OCI-LY3 (cell line): Measurements from ENCODE around the gene CCL7.
"Not testable (repeated sequence)": the region's sequence is repeated elsewhere in the genome, so short reads cannot be mapped to it uniquely, and the experiment has no call there.

Experiments used
- H2AFZ ChIP-seq: fragments of 200-600, 300-600 bp; shearing (Covaris generic); 2 replicates; pipeline ENCODE4 v1.6.0; 2014; ENCODE audit warnings: antibody characterized with exemption, low read depth, low read length
- H3K27ac ChIP-seq: fragments of 200-600, 300-600 bp; sonication (generic); 2 replicates; pipeline ENCODE4 v1.5.1; 2014; ENCODE audit warnings: mild to moderate bottlenecking, low read length, moderate library complexity, mixed read lengths
- H3K27me3 ChIP-seq: fragments of 200-600, 300-600 bp; sonication (generic); 2 replicates; pipeline ENCODE4 v1.6.1; 2014; ENCODE audit warnings: low read depth, low read length, mixed read lengths
- H3K36me3 ChIP-seq: fragments of 200-600, 300-600 bp; sonication (generic); replicated peaks from 2 replicates; pipeline ENCODE3; 2014; ENCODE audit warnings: low read depth, low read length, mixed read lengths
- H3K4me1 ChIP-seq: fragments of 300-600, 200-600 bp; sonication (generic); 2 replicates; pipeline ENCODE4 v1.6.1; 2014; ENCODE audit warnings: low read length, mixed read lengths
- H3K4me2 ChIP-seq: fragments of 200-600, 300-600 bp; sonication (generic); 2 replicates; pipeline ENCODE4 v1.6.1; 2014; ENCODE audit warnings: low read length, mixed read lengths
- H3K4me3 ChIP-seq: fragments of 300-600, 200-600 bp; sonication (generic); 2 replicates; pipeline ENCODE4 v1.5.1; 2014; ENCODE audit warnings: antibody characterized with exemption, mild to moderate bottlenecking, low read length, moderate library complexity
- H3K79me2 ChIP-seq: fragments of 300-600, 200-600 bp; shearing (Covaris generic); 2 replicates; pipeline ENCODE4 v1.6.1; 2014; ENCODE audit warnings: mild to moderate bottlenecking, low read length, mixed read lengths
- H3K9ac ChIP-seq: fragments of 300-600, 200-600 bp; shearing (Covaris generic); 2 replicates; pipeline ENCODE4 v1.6.0; 2014; ENCODE audit warnings: mild to moderate bottlenecking, low read length, moderate library complexity
- H3K9me3 ChIP-seq: fragments of 200-600, 300-600 bp; shearing (Covaris generic); 2 replicates; pipeline ENCODE4 v1.6.1; 2014; ENCODE audit warnings: low read length, mixed read lengths; ENCODE audit not compliant: insufficient read depth
- H4K20me1 ChIP-seq: fragments of 200-600, 300-600 bp; sonication (generic); 2 replicates; pipeline ENCODE4 v1.6.1; 2016; ENCODE audit warnings: low read length, mixed read lengths; ENCODE audit not compliant: insufficient read depth
- EZH2phosphoT487 ChIP-seq: fragments of 200-600 bp; shearing (Covaris generic); IDR thresholded peaks from 2 replicates; pipeline ENCODE4 v1.6.1; 2018; ENCODE audit warnings: antibody characterized with exemption, mixed run types, low read depth
- TF ChIP-seq, protein P1 (sequence below): fragments of 200-600, 300-600 bp; sonication (generic); IDR thresholded peaks from 2 replicates; pipeline ENCODE4 v1.5.1; 2014; ENCODE audit warnings: antibody characterized with exemption, low read length, low read depth

CCL7 gene

DNA sequence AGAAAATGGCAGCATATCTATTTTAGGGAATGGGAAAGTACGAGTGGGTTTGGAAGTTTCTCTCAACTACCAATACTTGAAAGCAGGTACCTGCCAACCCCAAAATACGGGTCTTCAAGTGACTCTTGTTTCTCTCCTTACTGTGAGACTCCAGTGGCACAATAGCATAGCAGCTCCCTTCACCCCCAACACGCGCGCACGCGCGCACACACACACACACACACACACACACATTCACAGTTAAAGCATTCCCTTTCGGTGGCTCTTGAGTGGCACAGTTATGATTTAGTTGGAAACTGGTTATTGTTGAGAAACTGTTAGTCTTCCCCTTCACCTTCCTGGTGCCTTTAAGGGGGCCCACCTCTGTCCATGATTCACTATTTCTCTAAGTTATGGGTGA is 45.0 kb upstream of the CCL7 start:
- Histone ChIP-seq H3K4me3 (no peak overlapping the region), H4K20me1 (no peaks in the 10 kb centered on the region), H3K27me3 (peaks cover 75% of the 10 kb centered on the region), H3K79me2 (no peaks in the 10 kb centered on the region), H3K4me2 (no peak overlapping the region), H3K9ac (no peak overlapping the region), H3K36me3 (no peaks in the 10 kb centered on the region), H2AFZ (no peak overlapping the region), H3K9me3 (no peaks in the 10 kb centered on the region), H3K4me1 (peaks cover 7% of the 10 kb centered on the region), H3K27ac (no peak overlapping the region)
- TF ChIP-seq, protein P1, sequence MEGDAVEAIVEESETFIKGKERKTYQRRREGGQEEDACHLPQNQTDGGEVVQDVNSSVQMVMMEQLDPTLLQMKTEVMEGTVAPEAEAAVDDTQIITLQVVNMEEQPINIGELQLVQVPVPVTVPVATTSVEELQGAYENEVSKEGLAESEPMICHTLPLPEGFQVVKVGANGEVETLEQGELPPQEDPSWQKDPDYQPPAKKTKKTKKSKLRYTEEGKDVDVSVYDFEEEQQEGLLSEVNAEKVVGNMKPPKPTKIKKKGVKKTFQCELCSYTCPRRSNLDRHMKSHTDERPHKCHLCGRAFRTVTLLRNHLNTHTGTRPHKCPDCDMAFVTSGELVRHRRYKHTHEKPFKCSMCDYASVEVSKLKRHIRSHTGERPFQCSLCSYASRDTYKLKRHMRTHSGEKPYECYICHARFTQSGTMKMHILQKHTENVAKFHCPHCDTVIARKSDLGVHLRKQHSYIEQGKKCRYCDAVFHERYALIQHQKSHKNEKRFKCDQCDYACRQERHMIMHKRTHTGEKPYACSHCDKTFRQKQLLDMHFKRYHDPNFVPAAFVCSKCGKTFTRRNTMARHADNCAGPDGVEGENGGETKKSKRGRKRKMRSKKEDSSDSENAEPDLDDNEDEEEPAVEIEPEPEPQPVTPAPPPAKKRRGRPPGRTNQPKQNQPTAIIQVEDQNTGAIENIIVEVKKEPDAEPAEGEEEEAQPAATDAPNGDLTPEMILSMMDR, result no peak
- TF ChIP-seq EZH2phosphoT487, result no peak

DNA sequence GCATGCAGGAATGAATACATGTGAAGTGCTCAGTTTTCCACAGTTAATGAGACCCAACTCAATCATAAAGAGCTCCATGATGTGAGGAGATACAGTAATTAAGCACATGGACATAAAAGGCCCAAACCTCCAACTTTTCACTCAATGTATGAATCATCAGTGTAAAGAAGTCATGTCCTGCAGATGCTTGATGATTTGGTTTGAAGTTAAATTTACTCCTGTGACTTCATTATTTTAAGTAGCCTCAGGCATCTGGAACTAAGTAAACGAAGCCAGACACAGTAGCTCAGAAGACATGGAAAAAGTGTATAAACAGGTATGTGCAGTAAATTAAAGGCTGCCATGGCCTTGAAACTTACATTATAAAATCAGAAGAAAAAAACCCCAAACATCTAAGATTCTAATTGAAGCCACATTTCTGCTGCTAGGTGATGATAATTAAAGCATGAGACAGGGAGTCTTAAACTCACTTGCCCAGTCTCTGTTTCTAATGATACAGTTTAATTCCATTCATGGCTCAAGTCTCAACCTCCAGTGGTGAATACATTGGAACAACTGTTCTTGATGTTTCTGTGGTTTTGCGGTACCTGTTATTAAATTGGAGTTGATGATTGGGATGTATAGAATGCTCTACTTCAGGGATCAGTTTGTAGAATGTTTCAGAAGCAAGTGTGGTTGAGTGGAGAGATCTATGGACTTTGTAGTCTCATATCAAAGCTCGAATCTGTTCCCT is 43.8 kb upstream of the CCL7 start:
- Histone ChIP-seq H3K9ac (no peak overlapping the region), H2AFZ (no peak overlapping the region), H3K9me3 (no peaks in the 10 kb centered on the region), H3K4me2 (no peak overlapping the region), H3K79me2 (no peaks in the 10 kb centered on the region), H3K4me3 (no peak overlapping the region), H3K27me3 (peaks cover 79% of the 10 kb centered on the region), H4K20me1 (no peaks in the 10 kb centered on the region), H3K27ac (no peak overlapping the region), H3K36me3 (no peaks in the 10 kb centered on the region), H3K4me1 (no peaks in the 10 kb centered on the region)
- TF ChIP-seq, protein P1, result no peak
- TF ChIP-seq EZH2phosphoT487, result no peak

DNA sequence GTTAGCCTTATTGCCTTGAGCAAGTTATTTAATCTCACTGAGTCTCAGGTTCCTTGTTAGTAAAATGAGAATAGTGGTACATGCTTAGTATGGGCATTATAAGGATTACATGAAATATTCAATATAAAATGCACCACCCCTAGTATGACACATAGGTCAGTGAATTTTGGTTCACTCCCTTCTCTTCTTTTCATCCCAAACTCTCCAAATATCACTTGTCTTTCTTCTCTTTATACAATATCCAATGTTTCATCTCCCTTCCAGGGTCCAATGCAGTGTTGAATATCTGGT is 43.3 kb upstream of the CCL7 start:
- H3K4me2 ChIP-seq, result no peak overlapping the region
- no peak overlapping the region for H3K9ac ChIP-seq
- H3K27me3 ChIP-seq, result peaks cover 75% of the 10 kb centered on the region
- TF ChIP-seq, protein P1, result no peak
- TF ChIP-seq EZH2phosphoT487, result no peak
- no peaks in the 10 kb centered on the region for H3K36me3 ChIP-seq
- H3K4me1 ChIP-seq, result no peaks in the 10 kb centered on the region
- no peaks in the 10 kb centered on the region for H4K20me1 ChIP-seq
- no peaks in the 10 kb centered on the region for H3K79me2 ChIP-seq
- H3K4me3 ChIP-seq, result no peak overlapping the region
- no peaks in the 10 kb centered on the region for H3K9me3 ChIP-seq
- H2AFZ ChIP-seq, result no peak overlapping the region
- H3K27ac ChIP-seq, result no peak overlapping the region

DNA sequence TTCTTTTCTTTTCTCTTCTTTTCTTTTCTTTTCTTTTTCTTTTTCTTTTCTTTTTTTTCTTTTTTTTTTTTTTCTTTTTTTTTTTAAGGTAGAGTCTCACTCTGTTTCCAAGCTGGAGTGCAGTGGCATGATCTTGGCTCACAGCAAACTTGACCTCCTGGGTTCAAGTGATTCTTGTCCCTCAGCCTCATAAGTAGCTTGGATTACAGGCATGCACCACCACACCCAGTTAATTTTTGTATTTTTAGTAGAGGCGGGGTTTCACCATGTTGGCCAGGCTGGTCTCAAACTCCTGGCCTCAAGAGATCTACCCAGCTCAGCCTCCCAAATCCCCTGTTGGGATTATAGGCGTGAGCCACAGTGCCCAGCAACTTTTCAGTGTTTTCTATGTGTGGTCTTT is 42.7 kb upstream of the CCL7 start:
- not testable (repeated sequence) for H4K20me1 ChIP-seq, H2AFZ ChIP-seq, H3K4me2 ChIP-seq, H3K36me3 ChIP-seq, H3K27ac ChIP-seq, H3K4me1 ChIP-seq, H3K9me3 ChIP-seq, H3K9ac ChIP-seq, H3K79me2 ChIP-seq, H3K4me3 ChIP-seq
- peaks cover 69% of the 10 kb centered on the region for H3K27me3 ChIP-seq

DNA sequence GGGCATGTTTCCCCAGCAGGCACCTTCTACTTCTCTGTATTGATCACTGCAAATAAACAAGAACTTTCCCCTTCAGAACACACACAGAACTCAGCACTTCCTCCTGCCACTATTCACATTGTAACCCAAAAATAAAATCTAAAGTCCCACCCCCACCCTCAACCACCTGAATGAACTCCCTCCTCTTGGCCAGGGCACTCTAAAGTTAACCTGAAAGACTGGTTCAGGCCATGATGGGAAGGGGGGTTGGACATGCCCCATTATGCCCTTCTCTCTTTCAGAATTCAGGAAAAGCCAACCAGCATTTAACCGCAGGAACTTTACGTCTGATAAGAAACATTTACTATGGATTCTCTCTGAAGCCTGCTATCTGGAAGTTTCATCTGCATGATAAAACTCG is 42.3 kb upstream of the CCL7 start:
- H3K9ac ChIP-seq, result no peak overlapping the region
- no peak for TF ChIP-seq EZH2phosphoT487
- TF ChIP-seq, protein P1, result no peak
- no peaks in the 10 kb centered on the region for H4K20me1 ChIP-seq
- no peaks in the 10 kb centered on the region for H3K4me1 ChIP-seq
- no peaks in the 10 kb centered on the region for H3K79me2 ChIP-seq
- H2AFZ ChIP-seq, result no peak overlapping the region
- H3K27ac ChIP-seq, result no peak overlapping the region
- H3K36me3 ChIP-seq, result no peaks in the 10 kb centered on the region
- H3K4me3 ChIP-seq, result no peak overlapping the region
- H3K9me3 ChIP-seq, result no peaks in the 10 kb centered on the region
- no peak overlapping the region for H3K4me2 ChIP-seq
- H3K27me3 ChIP-seq, result peaks cover 66% of the 10 kb centered on the region
